Measurements from ENCODE around the gene KRT38.
"Not testable (repeated sequence)": the region's sequence is repeated elsewhere in the genome, so short reads cannot be mapped to it uniquely, and the experiment has no call there.

The KRT38 gene

GRCh38 chr17:41462705-41463104, 21.9 kb upstream of the KRT38 start:
- no peak for DNase-seq (ENCODE audit: low read depth in 2 of 2)

- no peak for DNase-seq (ENCODE audit: low read depth in 2 of 2)
Measured at GRCh38 chr17:41457676-41458075, 16.9 kb upstream of the KRT38 start.

GRCh38 chr17:41456204-41456603, 15.4 kb upstream of the KRT38 start:
- DNase-seq (ENCODE audit: low read depth in 2 of 2) = no peak

- no peak for DNase-seq (ENCODE audit: low read depth in 2 of 2)
Measured at GRCh38 chr17:41455236-41455635, 14.5 kb upstream of the KRT38 start.

- DNase-seq (ENCODE audit: low read depth in 2 of 2) = no peak
Measured at GRCh38 chr17:41453066-41453465, 12.3 kb upstream of the KRT38 start.

DNA sequence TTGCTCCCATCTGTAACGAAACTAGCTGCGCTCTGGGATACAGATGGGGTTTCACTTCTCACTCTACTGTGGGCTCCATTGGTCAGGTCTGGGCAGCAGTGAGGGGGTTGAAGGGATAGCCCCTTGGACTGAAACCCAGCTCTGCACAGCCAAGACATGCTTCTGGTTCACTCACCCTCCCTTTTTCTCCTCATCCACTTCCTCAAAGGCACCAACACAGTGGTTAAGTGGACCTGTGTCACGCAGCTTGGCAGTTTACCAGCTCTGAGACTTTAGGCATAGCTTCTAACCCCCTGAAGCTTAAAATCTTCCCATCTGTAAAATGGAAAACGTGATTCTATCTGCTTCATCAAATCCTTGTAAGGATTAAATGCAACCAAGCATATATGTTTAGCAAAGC, 11.5 kb upstream of the KRT38 start:
- no peak for DNase-seq (ENCODE audit: low read depth in 2 of 2)

DNA sequence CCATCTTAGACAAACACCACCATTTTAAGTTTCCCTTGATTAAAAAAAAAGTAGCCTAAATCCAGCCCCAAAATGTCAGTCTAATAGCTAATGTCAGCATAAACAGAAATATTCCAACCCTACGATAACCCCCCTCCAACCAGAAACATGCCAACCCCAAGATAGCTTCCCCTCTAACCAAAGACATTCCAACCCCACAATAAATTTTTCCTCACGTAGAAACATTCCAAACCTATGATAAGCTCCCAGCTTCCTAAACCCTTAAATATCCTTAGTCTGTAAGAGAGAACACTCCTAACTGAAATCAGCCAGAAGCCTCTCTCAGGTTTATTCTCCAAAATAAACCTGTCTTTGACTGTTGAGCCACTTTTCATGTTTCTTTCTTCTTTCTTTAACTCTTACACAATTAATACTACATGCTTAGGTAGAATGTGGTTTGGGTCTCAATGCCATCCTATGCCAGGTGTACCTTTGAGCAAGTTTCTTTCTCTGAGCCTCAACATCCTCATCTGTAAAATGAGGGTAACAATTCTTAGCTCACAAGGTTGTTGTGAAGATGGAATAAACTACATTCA, 10.5 kb upstream of the KRT38 start:
- peak; percentile 31 to 43 for DNase-seq (ENCODE audit: low read depth in 2 of 2)

DNA sequence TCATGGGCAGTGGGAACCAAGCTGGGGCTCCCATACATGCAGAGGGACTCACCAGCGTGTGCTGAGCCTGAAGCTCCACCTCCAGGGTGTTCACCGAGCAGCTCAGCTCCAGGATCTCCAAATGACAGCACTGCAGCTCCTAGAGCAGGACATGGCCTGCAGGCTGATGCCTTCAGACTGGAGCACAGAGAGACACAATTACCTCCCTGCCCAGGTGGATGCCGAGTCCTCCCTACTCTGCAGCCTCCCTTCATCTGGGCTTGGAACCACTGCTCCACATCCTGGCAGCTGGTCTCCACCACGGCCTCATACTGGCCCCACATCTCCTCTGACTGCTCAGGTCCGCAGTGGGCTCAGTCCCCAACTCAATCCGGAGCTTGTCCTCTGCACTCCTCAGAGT, 8.2 kb upstream of the KRT38 start:
- no peak for DNase-seq (ENCODE audit: low read depth in 2 of 2)

DNA sequence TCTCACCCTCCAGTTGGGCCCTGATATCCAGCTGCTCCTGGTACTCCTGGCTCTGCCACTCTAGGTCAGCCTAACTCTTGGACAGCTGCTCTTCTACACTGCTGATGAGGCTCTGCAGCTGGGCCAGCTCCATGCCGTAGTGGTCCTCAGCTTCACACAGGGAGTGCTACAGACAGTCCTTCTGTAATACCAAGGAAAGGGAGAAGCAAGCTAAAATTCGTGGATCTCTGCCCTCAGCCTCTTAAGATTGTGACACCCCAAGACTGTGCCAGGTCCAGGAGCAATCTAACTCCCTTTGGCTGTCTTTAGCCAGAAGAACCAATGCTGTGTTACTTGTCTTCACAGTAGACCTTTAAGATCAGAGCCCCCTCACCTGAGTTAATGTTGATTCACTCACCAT, 7.7 kb upstream of the KRT38 start:
- no peak for DNase-seq (ENCODE audit: low read depth in 2 of 2)

DNA sequence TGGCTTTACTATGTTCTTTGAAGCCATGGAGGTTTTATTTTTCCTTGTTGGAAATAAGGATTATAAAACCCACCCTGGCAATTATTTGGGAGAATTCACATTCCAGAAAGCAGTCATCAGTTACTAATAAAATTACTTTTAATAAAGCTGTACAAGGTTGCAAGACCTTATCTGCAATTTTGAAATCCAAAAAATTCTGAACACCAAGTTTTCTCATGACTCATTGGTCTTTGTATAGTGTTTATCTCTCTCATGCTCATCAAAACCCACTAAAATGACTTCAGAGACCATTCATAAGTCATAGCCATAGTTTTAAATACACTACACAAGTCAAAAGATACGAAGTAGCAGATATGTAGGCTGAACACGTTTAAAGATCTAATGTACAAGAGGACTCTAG, 6.0 kb upstream of the KRT38 start:
- DNase-seq (ENCODE audit: low read depth in 2 of 2) = peak; percentile 26 to 36

GRCh38 chr17:41444640-41445039, 3.9 kb upstream of the KRT38 start:
- DNase-seq (ENCODE audit: low read depth in 2 of 2) = no peak

- no peak for DNase-seq (ENCODE audit: low read depth in 2 of 2)
Measured at GRCh38 chr17:41444186-41444585, 3.4 kb upstream of the KRT38 start.

DNA sequence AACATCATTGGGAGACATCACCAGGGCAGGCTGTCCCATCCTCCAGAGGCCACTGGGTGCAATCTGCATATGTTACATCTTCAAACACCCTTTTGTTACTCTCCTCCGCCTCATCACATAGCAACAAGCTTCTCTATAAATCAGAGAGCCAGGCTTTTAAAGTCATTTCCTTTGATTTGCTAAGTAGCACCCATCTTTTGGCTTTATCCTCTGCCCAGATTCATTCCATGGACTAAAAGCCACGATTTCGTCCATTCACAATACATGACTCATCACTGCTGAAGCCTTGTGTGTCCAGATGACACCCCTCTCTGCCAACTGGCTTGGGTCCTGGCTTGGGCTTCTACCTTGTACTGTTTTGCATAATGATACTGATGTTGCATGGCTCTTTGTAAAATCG, 2.0 kb upstream of the KRT38 start:
- DNase-seq (ENCODE audit: low read depth in 2 of 2) = no peak

- no peak for DNase-seq (ENCODE audit: low read depth in 2 of 2)
Measured at GRCh38 chr17:41439375-41439774, 1.4 kb downstream of the KRT38 start.

DNA sequence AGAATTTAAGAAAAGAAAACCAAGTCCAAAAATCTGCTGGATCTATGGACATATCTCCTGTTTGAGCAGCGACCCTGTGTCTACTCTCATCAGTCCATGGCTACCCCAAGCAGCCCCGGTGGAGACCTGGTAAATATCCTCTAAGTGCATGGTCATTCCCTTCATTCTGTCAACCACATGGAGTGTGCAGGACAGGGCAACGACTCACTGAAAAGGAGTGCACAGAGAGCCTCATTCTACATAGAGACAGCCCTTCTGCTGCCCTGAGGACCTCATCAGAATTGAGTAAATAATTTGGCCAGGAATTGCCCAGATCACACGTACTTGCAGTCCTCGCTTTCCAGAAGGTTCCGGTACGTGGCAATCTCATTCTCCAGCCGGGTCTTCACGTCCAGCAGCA, 3.0 kb downstream of the KRT38 start:
- no peak for DNase-seq (ENCODE audit: low read depth in 2 of 2)

DNA sequence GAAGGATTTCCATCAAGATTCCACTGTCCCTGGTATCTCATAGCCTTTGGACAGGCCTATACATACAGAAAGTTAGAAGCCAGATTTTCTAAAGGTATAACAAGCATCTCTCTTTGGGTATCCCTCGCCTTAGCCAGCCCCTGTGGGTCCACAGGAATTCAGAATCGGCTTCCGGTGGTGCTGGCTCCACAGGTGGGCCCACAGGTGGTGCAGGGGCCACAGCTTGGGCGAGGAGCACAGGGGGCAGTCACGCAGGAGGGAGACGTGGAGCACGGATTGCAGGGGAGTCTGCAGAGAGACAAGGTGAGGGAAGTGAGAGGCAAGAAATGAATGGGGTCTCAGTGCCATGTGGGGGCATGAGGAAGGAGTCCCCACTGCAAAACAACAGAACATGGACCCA, 3.5 kb downstream of the KRT38 start:
- DNase-seq (ENCODE audit: low read depth in 2 of 2) = no peak

- DNase-seq (ENCODE audit: low read depth in 2 of 2) = no peak
Measured at GRCh38 chr17:41434415-41434814, 6.4 kb downstream of the KRT38 start.

GRCh38 chr17:41434005-41434404, 6.8 kb downstream of the KRT38 start:
- no peak for DNase-seq (ENCODE audit: low read depth in 2 of 2)

DNA sequence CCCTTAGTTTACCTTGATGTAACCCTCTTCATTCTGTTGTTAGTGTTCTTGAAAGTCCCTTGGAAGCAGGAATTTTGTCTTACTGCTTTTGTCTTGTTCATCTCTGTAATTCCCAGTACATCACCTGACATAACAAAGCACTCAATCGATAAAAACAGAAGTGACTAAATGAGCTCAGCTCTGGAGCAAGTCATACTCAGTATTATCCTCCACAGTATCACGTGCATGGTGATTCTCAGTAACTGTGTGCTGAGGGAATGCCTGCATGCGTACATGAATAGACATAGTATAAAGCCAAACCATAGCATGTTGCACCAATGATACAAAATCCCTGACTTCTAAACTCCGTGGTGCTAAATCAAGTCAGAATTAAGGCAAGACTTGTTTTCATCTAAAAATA, 7.2 kb downstream of the KRT38 start:
- DNase-seq (ENCODE audit: low read depth in 2 of 2) = no peak

DNA sequence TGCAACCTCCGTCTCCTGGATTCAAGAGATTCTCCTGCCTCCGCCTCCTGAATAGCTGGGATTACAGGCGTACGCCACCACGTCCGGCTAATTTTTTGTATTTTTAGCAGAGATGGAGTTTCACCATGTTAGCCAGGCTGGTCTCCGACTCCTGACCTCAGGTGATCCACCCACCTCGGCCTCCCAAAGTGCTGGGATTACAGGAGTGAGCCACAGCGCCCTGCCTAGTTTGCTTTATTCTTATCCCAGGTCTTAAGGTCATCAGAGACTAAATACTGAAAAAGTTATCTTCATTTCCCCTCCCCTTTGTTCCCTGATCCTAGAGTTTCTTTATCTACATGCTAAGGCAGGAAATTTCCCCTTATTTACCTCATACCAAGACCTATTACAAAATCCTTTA, 10.4 kb downstream of the KRT38 start:
- not testable (repeated sequence) for DNase-seq (ENCODE audit: low read depth in 2 of 2)

DNA sequence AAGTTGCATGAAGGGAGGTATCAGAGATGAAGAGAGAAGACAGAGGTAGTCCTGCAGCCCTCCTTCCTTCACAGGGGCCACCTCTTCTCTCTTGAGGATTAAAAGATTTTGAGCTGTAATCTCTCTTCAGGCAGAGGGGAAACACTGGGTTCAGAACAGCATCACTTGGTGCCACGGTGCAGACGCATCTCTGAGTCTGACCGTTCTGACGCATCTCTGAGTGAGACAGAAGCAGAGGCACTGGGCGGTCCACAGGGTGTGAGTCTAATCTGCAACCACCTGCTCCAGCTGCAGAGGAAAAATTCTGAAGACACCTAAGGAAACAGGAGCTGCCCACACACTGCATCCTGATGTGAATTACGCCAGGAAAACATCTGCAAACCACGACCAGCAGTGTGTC, 11.1 kb downstream of the KRT38 start:
- DNase-seq (ENCODE audit: low read depth in 2 of 2) = no peak

DNA sequence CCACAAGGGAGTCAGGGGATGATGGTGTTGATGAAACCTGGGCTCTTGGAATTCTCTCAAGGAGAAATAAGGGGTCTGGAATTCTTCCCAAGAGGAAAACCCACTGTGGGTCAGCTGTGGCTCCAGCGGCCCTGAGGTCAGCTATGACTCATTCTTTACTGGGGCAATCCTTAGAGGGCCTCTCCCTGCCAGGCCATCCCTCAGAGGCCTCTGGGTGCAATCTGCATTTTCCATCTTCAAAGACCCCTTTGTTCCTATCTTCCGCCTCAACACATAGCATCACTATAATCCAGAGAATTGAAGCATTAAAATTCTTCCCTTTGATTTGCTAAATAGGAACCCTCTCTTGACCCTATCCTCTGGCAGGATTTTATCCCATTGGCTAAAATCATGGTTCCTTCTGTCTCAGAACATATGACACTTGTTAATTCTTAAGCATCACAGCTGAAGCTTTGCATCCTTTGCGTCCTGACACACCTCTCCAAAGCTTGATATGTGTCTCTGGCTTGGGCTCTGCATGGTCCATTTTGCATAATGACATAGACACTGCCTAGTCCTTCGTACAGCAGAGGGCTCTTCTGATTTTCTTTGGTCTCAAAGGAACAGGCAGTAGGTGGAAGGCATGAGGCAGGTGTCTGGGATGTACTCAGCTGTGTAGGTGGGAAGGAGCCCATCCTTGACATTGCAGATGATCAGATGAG, 12.0 kb downstream of the KRT38 start:
- no peak for DNase-seq (ENCODE audit: low read depth in 2 of 2)

- DNase-seq (ENCODE audit: low read depth in 2 of 2) = no peak
Measured at GRCh38 chr17:41424111-41424635, 16.6 kb downstream of the KRT38 start, which contains the start of gene KRT37. TSS of gene KRT37 (minus strand) at chr17:41424585. CDS start at chr17:41424523, 62 bp downstream.

GRCh38 chr17:41422586-41422985, 18.2 kb downstream of the KRT38 start:
- not testable (repeated sequence) for DNase-seq (ENCODE audit: low read depth in 2 of 2)
